Adrenal gland (tissue), 12 donors: Measurements from ENCODE around the gene HS3ST4. TPM values are rescaled to one million over a fixed set of nuclear protein-coding genes. Genes with fewer than 3 reads are reported as not detected.

Experiments
- DNase-seq, 7 donors: peaks; one replicate each; pipeline ENCODE4 v3.0.0-alpha.2; 2019 to 2020
- H3K27ac ChIP-seq, 5 donors: fragments of 200-600 bp; sonication (generic) in 4 of 5; 1 replicate in 3 of 5; 2 replicates in 2 of 5; pipeline versions ENCODE4 v1.5.1 to v1.8.0; 2016 to 2020; ENCODE audit warnings: mild to moderate bottlenecking in 1 of 5
- H3K27me3 ChIP-seq: fragments of 200-600 bp; 2 replicates; pipeline ENCODE4 v1.8.0; 2021
- H3K36me3 ChIP-seq, 2 donors: fragments of 200-600 bp; replicated peaks in 1 of 2; 1 replicate in 1 of 2; 2 replicates in 1 of 2; pipeline versions ENCODE4 v1.5.1 to v1.8.0; 2018 to 2022
- H3K4me1 ChIP-seq, 2 donors: fragments of 200-600 bp; replicated peaks in 1 of 2; 1 replicate in 1 of 2; 2 replicates in 1 of 2; pipeline versions ENCODE4 v1.5.1 to v1.8.0; 2018 to 2021
- H3K4me3 ChIP-seq, 4 donors: fragments of 200-600 bp; sonication (generic) in 3 of 4; one replicate each; pipeline ENCODE4 v1.5.1; 2016 to 2018
- H3K9me3 ChIP-seq, 3 donors: fragments of 200-600 bp; sonication (generic) in 1 of 3; replicated peaks in 1 of 3; 1 replicate in 2 of 3; 2 replicates in 1 of 3; pipeline versions ENCODE4 v1.5.1 to v1.8.0; 2016 to 2021
- POLR2A ChIP-seq, 2 donors: fragments of 450-650 bp; IDR thresholded peaks; one replicate each; pipeline ENCODE4 v1.6.1; 2017; ENCODE audit warnings: antibody characterized with exemption in 2 of 2, mild to moderate bottlenecking in 2 of 2, moderate library complexity in 1 of 2
- WGBS, 4 donors: extraction: QIAGEN DNeasy Blood & Tissue Kit in 2 of 4; methylation state at CpG; one replicate each; pipeline versions ENCODE4 v1.1.5 to v1.1.7; 2013 to 2017; 5-methylcytosine and 5-hydroxymethylcytosine counted together
- intact Hi-C, 2 donors: fragments of 100-400 bp; cut with DNase I; formaldehyde crosslinking; loops; one replicate each; pipeline versions ENCODE4 v1.14.1 to v1.15.0; 2022 to 2023
- polyA plus RNA-seq, 3 donors: library from polyadenylated mRNA; stranded (reverse); fragments of 200-250 nt in 2 of 3; fragments of 350-450 nt in 1 of 3; fragmentation: Illumina TruSeq in 1 of 3; extraction: RNeasy Lipid Tissue Mini Kit (QIAGEN cat#74804) in 1 of 3; gene quantifications; one replicate each; pipeline ENCODE4 v1.2.3, GENCODE V29; 2013 to 2014
- total RNA-seq, 9 donors: library from RNA; depleted of rRNA in 4 of 9; stranded (reverse); fragments of >200 nt in 4 of 9; fragments of 120-200 nt in 1 of 9; fragmentation: NEBNext Ultra II Directional in 1 of 9; extraction: Animal tissue kit (Norgen Biotek cat#: 25700) in 1 of 9; gene quantifications; one replicate each; pipeline versions ENCODE4 v1.1.0 to v1.2.4, GENCODE V29; 2013 to 2023
- TF ChIP-seq, protein P1 (sequence below), 6 experiments: fragments of 450-650 bp in 4 of 6; fragments of 200-600 bp in 2 of 6; sonication (generic) in 1 of 6; IDR thresholded peaks; 1 replicate in 5 of 6; 2 replicates in 1 of 6; pipeline versions ENCODE4 v1.5.1 to v1.8.0; 2016 to 2021; ENCODE audit warnings: antibody characterized with exemption in 6 of 6, mild to moderate bottlenecking in 2 of 6, moderate library complexity in 1 of 6
- donor health status: healthy with polysubstance abuse.
- donor health status: Bipolar disorder and iron deficiency.
- donor health status: DM: yes; HTN: yes; CAD: no.
- donor health status: DM: no; HTN: no; CAD: no.
- donor health status: DM: no; HTN: no; CAD: no.
- donor health status: DM: yes; HTN: yes; CAD: no.

Gene HS3ST4
- total and polyA plus RNA-seq, 12 donors, result 0.06 to 0.18 (median 0.08) TPM; not detected in 9

GRCh38 chr16:25716186-25716585, 24.4 kb downstream of the HS3ST4 start:
- no peak for TF ChIP-seq POLR2A (IDR thresholded peaks at IDR 0.05)
- TF ChIP-seq, protein P1, sequence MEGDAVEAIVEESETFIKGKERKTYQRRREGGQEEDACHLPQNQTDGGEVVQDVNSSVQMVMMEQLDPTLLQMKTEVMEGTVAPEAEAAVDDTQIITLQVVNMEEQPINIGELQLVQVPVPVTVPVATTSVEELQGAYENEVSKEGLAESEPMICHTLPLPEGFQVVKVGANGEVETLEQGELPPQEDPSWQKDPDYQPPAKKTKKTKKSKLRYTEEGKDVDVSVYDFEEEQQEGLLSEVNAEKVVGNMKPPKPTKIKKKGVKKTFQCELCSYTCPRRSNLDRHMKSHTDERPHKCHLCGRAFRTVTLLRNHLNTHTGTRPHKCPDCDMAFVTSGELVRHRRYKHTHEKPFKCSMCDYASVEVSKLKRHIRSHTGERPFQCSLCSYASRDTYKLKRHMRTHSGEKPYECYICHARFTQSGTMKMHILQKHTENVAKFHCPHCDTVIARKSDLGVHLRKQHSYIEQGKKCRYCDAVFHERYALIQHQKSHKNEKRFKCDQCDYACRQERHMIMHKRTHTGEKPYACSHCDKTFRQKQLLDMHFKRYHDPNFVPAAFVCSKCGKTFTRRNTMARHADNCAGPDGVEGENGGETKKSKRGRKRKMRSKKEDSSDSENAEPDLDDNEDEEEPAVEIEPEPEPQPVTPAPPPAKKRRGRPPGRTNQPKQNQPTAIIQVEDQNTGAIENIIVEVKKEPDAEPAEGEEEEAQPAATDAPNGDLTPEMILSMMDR (IDR thresholded peaks at IDR 0.05), result no peak
- H3K36me3 ChIP-seq, result no peaks in the 10 kb centered on the region

GRCh38 chr16:25721439-25721838, 29.7 kb downstream of the HS3ST4 start:
- no peaks in the 10 kb centered on the region for H3K36me3 ChIP-seq
- TF ChIP-seq, protein P1 (IDR thresholded peaks at IDR 0.05), result no peak
- no peak for TF ChIP-seq POLR2A (IDR thresholded peaks at IDR 0.05)
- WGBS, 4 donors, result 70 to 88% (median 72%) methylated on average over 3 of the region's 3 CpGs
- intact Hi-C loops, result no loop called here
- H3K9me3 ChIP-seq, result no peaks in the 10 kb centered on the region
- DNase-seq, result no peak
- no peak overlapping the region for H3K27ac ChIP-seq
- no peaks in the 10 kb centered on the region for H3K4me1 ChIP-seq
- H3K4me3 ChIP-seq, result no peak overlapping the region
- no peaks in the 10 kb centered on the region for H3K27me3 ChIP-seq

More at GRCh38 chr16:25716186-25716585, 24.4 kb downstream of the HS3ST4 start:
- WGBS, 4 donors, result 76 to 88% (median 79%) methylated on average over 2 of the region's 2 CpGs
- Histone ChIP-seq H3K4me1 (no peaks in the 10 kb centered on the region), H3K9me3 (no peaks in the 10 kb centered on the region), H3K27me3 (peaks cover 16% of the 10 kb centered on the region), H3K4me3 (no peak overlapping the region), H3K27ac (no peak overlapping the region)
- no peak for DNase-seq
- intact Hi-C loops, result no loop called here

- 43 to 49% (median 48%) methylated on average over 5 of the region's 5 CpGs for WGBS, 4 donors
- H3K36me3 ChIP-seq, result no peaks in the 10 kb centered on the region
- H3K27me3 ChIP-seq, result no peaks in the 10 kb centered on the region
- no peaks in the 10 kb centered on the region for H3K9me3 ChIP-seq
- intact Hi-C loops, result no loop called here
- DNase-seq, result no peak
- no peak overlapping the region for H3K27ac ChIP-seq
- TF ChIP-seq, protein P1 (IDR thresholded peaks at IDR 0.05), result no peak
- no peaks in the 10 kb centered on the region for H3K4me1 ChIP-seq
- no peak overlapping the region for H3K4me3 ChIP-seq
Observed at GRCh38 chr16:25726430-25727098, 34.8 kb downstream of the HS3ST4 start.

DNA sequence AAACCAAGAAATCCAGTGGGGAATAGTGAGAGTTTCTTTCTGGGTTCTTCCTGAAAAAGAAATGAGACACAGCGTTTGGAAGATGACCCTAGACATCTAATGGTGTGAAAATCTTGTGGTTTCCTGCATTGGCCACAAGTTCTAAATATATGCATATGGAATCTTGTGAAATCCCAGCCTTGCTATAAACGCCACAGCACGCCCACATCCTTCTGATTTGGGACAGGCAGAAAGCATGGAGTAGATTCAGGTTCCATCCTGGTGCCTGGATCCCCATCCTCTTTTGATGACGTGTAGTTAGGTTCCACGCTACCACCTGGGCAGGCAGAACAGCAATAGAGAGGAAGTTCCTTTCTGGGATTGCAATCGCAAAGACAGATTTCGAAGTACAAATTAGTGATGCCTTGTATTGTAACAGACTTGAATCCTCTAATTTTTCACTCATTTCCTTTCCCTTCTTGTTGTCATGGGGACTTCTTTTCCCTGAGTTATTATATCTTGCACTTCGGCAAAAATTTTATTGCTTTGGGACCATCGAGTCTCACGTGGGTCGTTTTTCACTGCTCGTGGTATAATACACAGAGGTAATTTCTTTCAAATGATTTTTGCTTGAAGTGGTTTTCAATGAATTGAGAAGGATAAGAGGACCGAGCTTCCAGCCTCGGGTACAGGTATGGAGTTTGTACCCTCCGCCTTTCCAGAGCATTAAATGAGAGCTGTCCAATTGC, 37.6 kb downstream of the HS3ST4 start:
- Histone ChIP-seq H3K27ac (no peak overlapping the region), H3K4me1 (no peaks in the 10 kb centered on the region), H3K9me3 (no peaks in the 10 kb centered on the region), H3K27me3 (no peaks in the 10 kb centered on the region), H3K36me3 (no peaks in the 10 kb centered on the region), H3K4me3 (no peak overlapping the region)
- DNase-seq, result no peak
- 66 to 71% (median 71%) methylated on average over 15 of the region's 15 CpGs for WGBS, 4 donors
- TF ChIP-seq POLR2A (IDR thresholded peaks at IDR 0.05), result no peak
- TF ChIP-seq, protein P1 (IDR thresholded peaks at IDR 0.05), result no peak
- intact Hi-C loops, result no loop called here
